Measurements from ENCODE around the gene CCNI.

Gene CCNI

GRCh38 chr4:77104388-77104787 is 28.6 kb upstream of the CCNI start:
- Histone ChIP-seq H3K9me3 (no peaks in the 10 kb centered on the region), H3K36me3 (no peaks in the 10 kb centered on the region), H3K4me3 (ENCODE audit: low read depth in 1 of 2, low read length in 1 of 2) (no peak overlapping the region), H3K27ac (no peak overlapping the region), H3K4me1 (ENCODE audit: control insufficient read depth in 1 of 2, insufficient read depth in 1 of 2, low read depth in 1 of 2, low read length in 1 of 2) (peaks cover 8 to 10% of the 10 kb centered on the region in 2 experiments), H3K27me3 (no peaks in the 10 kb centered on the region)
- no peak for TF ChIP-seq CTCF (IDR thresholded peaks at IDR 0.05)

- Histone ChIP-seq H3K4me1 (ENCODE audit: control insufficient read depth in 1 of 2, insufficient read depth in 1 of 2, low read depth in 1 of 2, low read length in 1 of 2) (peaks cover 15 to 27% of the 10 kb centered on the region in 2 experiments), H3K4me3 (ENCODE audit: low read depth in 1 of 2, low read length in 1 of 2) (no peak overlapping the region)
Measured at GRCh38 chr4:77100234-77100633, 24.4 kb upstream of the CCNI start.

GRCh38 chr4:77097611-77098010 is 21.8 kb upstream of the CCNI start:
- TF ChIP-seq CTCF (IDR thresholded peaks at IDR 0.05): no peak
- Histone ChIP-seq H3K36me3 (no peaks in the 10 kb centered on the region), H3K27ac (peak overlapping the region; percentile 30), H3K4me1 (ENCODE audit: control insufficient read depth in 1 of 2, insufficient read depth in 1 of 2, low read depth in 1 of 2, low read length in 1 of 2) (peaks cover 15 to 29% of the 10 kb centered on the region in 2 experiments), H3K4me3 (ENCODE audit: low read depth in 1 of 2, low read length in 1 of 2) (no peak overlapping the region), H3K27me3 (no peaks in the 10 kb centered on the region), H3K9me3 (no peaks in the 10 kb centered on the region)

More at GRCh38 chr4:77100234-77100633, 24.4 kb upstream of the CCNI start:
- no peak overlapping the region for H3K27ac ChIP-seq
- H3K27me3 ChIP-seq: no peaks in the 10 kb centered on the region
- no peak for TF ChIP-seq CTCF (IDR thresholded peaks at IDR 0.05)
- no peaks in the 10 kb centered on the region for H3K9me3 ChIP-seq
- H3K36me3 ChIP-seq: no peaks in the 10 kb centered on the region

GRCh38 chr4:77095101-77095821 is 19.5 kb upstream of the CCNI start:
- H3K27me3 ChIP-seq: no peaks in the 10 kb centered on the region
- H3K4me1 ChIP-seq (ENCODE audit: control insufficient read depth in 1 of 2, insufficient read depth in 1 of 2, low read depth in 1 of 2, low read length in 1 of 2): peaks cover 12 to 26% of the 10 kb centered on the region in 2 experiments
- peak; percentile 88 for TF ChIP-seq CTCF (IDR thresholded peaks at IDR 0.05)
- H3K9me3 ChIP-seq: no peaks in the 10 kb centered on the region
- H3K4me3 ChIP-seq (ENCODE audit: low read depth in 1 of 2, low read length in 1 of 2): no peak overlapping the region
- peak overlapping the region; percentile 44 for H3K27ac ChIP-seq
- H3K36me3 ChIP-seq: no peaks in the 10 kb centered on the region

GRCh38 chr4:77094496-77094895 is 18.7 kb upstream of the CCNI start:
- TF ChIP-seq CTCF (IDR thresholded peaks at IDR 0.05): no peak
- H3K9me3 ChIP-seq: no peaks in the 10 kb centered on the region
- H3K27ac ChIP-seq: no peak overlapping the region

More at GRCh38 chr4:77094496-77094895, 18.7 kb upstream of the CCNI start:
- peaks cover 7 to 19% of the 10 kb centered on the region in 2 experiments for H3K4me1 ChIP-seq (ENCODE audit: control insufficient read depth in 1 of 2, insufficient read depth in 1 of 2, low read depth in 1 of 2, low read length in 1 of 2)
- H3K4me3 ChIP-seq (ENCODE audit: low read depth in 1 of 2, low read length in 1 of 2): no peak overlapping the region
- H3K36me3 ChIP-seq: no peaks in the 10 kb centered on the region
- H3K27me3 ChIP-seq: no peaks in the 10 kb centered on the region

Data from neutrophil (primary cell).